ENCODE measurements around the gene NGLY1.

The NGLY1 gene

DNA sequence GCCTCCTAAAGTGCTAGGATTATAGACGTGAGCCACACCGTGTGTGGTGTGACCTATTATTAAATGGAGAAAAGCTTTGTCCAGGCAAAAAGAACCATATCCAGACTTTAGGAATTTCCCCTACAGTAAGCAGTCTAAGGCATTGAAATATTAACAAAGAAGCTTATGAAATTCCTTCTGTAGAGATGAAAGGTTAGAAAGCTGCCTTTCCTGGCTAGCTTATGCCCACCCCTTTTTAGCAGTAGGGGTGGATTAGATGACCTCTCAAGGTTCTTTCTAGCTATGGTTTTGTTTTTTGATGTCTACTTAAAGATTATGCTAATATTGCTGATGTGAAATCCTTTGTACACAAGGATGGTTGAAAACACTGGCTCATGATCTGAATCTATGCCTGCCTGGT lies 20.6 kb upstream of the NGLY1 start:
- TF ChIP-seq, protein P1, sequence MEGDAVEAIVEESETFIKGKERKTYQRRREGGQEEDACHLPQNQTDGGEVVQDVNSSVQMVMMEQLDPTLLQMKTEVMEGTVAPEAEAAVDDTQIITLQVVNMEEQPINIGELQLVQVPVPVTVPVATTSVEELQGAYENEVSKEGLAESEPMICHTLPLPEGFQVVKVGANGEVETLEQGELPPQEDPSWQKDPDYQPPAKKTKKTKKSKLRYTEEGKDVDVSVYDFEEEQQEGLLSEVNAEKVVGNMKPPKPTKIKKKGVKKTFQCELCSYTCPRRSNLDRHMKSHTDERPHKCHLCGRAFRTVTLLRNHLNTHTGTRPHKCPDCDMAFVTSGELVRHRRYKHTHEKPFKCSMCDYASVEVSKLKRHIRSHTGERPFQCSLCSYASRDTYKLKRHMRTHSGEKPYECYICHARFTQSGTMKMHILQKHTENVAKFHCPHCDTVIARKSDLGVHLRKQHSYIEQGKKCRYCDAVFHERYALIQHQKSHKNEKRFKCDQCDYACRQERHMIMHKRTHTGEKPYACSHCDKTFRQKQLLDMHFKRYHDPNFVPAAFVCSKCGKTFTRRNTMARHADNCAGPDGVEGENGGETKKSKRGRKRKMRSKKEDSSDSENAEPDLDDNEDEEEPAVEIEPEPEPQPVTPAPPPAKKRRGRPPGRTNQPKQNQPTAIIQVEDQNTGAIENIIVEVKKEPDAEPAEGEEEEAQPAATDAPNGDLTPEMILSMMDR (conservative IDR thresholded peaks at IDR 0.05; ENCODE audit: low read depth, low read length), result no peak
- no peak for DNase-seq (ENCODE audit: low read depth)
- no peak overlapping the region for H3K4me3 ChIP-seq (ENCODE audit: low read depth, low read length)

DNA sequence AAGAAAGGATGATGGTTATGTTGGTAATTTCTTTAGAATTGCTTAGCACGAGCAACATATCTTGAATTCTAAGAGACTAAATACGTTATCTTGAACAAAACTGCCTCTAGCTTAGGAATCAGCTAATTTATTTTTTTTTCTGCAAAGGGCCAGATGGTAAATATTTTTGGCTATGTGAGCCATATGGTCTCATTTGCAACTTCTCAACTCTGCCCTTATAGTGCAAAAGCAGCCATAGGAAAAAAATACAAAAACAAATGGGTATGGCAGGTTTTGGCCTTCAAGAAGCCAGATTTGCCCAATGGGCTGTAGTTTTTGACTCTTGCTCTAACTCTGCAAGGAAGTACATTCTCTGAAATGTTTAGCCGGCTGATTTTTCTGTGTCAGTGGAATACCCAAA lies 18.5 kb upstream of the NGLY1 start:
- DNase-seq (ENCODE audit: low read depth), result no peak
- TF ChIP-seq, protein P1 (conservative IDR thresholded peaks at IDR 0.05; ENCODE audit: low read depth, low read length), result no peak
- no peak overlapping the region for H3K4me3 ChIP-seq (ENCODE audit: low read depth, low read length)

GRCh38 chr3:25789596-25790556 lies 6.6 kb upstream of the NGLY1 start, which contains the start of gene OXSM:
OXSM (plus strand) TSS chr3:25790090; CDS start chr3:25791021, 931 bp downstream.
- peak within 1 kb of the TSS; percentile 68 for H3K4me3 ChIP-seq (ENCODE audit: low read depth, low read length)
- TF ChIP-seq, protein P1 (conservative IDR thresholded peaks at IDR 0.05; ENCODE audit: low read depth, low read length), result no peak
- peak; percentile 94 for DNase-seq (ENCODE audit: low read depth)

GRCh38 chr3:25789209-25789595 lies 6.0 kb upstream of the NGLY1 start:
- no peak for DNase-seq (ENCODE audit: low read depth)
- H3K4me3 ChIP-seq (ENCODE audit: low read depth, low read length), result peak overlapping the region; percentile 68
- TF ChIP-seq, protein P1 (conservative IDR thresholded peaks at IDR 0.05; ENCODE audit: low read depth, low read length), result no peak

GRCh38 chr3:25787689-25788088 lies 4.4 kb upstream of the NGLY1 start:
- no peak overlapping the region for H3K4me3 ChIP-seq (ENCODE audit: low read depth, low read length)
- TF ChIP-seq, protein P1 (conservative IDR thresholded peaks at IDR 0.05; ENCODE audit: low read depth, low read length), result no peak
- no peak for DNase-seq (ENCODE audit: low read depth)

DNA sequence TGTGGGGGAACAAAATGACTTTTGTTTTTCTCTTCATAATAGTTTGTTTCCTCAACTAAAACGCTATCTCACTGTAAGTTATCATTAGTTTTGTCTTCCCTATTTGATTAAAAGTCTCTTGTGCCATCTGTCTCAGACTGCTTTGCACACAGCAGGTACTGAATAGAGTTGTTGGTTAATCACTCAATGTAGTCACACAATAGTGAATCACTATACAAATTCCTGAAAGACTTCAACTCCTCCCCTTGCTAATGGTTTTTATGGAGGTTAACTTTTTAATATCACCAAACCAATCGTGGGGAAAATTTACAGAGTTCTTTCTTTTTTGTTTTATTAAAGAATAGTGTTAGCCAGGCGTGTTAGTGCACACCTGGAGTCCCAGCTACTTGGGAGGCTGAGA lies 2.6 kb upstream of the NGLY1 start:
- TF ChIP-seq, protein P1 (conservative IDR thresholded peaks at IDR 0.05; ENCODE audit: low read depth, low read length), result no peak
- H3K4me3 ChIP-seq (ENCODE audit: low read depth, low read length), result no peak overlapping the region
- DNase-seq (ENCODE audit: low read depth), result no peak

GRCh38 chr3:25784971-25785370 lies 1.7 kb upstream of the NGLY1 start:
- no peak overlapping the region for H3K4me3 ChIP-seq (ENCODE audit: low read depth, low read length)
- TF ChIP-seq, protein P1 (conservative IDR thresholded peaks at IDR 0.05; ENCODE audit: low read depth, low read length), result no peak
- no peak for DNase-seq (ENCODE audit: low read depth)

Measured in choroid plexus epithelial cell (primary cell).